HG03175 (cell line): ENCODE results near the gene GAK.

Source experiments
- ATAC-seq: cut with Tn5 transposase; IDR thresholded peaks from one replicate; pipeline ENCODE4 v1.9.1; 2021; ENCODE audit warnings: mild to moderate bottlenecking, moderate library complexity; ENCODE audit not compliant: unreplicated experiment

GAK gene

DNA sequence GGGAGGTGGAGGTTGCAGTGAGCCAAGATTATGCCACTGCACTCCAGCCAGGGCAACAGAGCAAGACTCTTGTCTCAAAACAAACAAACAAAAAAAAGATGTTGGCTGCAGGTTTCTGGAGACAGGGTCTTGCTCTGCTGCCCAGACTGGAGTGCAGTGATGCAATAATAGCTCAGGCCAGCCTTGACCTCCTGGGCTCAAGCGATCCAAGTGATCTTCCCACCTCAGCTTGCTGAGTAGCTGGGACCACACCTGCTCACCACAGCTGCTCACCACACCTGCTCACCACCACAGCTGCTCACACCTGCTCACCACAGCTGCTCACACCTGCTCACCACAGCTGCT lies 76.3 kb downstream of the GAK start:
- no peak for ATAC-seq

GRCh38 chr4:854356-854755 lies 77.8 kb downstream of the GAK start:
- ATAC-seq, result no peak

DNA sequence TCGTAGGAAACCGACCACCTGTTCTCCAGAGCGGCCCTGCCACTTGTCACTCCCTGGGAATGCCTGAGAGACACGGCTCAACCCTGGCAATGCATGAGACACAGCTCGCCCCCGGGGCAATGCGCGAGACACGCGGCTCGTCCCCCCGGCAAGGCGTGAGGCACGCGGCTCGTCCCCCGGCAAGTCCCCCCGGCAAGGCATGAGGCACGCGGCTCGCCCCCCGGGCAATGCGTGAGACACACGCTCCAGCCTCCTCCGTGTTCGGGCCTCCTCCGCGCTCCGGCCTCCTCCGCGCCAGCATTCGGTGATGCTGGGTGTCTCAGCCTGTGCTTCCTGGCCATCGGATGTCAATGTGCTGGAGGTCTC lies 78.7 kb downstream of the GAK start:
- ATAC-seq, result no peak

DNA sequence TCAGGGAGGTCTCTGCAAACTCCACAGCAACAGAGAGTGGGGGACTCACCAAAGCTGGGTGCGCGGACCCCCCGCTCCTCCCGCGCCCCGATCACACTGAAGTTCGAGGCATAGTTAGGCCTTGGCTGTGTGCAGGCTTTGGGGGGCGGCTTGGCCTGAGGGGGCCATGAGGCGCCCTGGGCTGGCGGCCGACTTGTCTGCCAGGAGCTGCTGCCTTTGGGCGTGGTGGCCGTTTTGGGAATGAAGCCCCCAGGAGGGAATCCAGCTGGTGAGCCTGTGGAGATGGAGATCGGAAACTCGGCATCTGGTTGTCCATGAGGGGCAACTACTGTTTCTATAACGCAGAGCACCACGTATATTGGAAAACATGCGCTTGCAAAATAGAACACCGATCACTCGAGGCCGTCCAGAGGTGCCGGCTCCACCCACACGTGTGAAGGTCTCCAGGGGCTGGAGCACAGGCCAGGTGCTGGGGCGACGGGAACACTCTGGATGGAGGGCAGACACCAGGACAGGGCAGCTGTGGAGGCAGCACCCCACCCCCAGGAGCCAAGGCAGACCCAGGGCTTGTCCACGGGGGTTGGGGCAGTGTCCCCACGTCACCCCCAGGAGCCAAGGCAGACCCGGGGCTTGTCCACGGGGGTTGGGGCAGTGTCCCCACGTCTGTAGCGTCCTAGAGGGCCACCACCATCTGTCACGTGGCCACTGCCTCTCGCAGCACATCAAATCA lies 80.2 kb downstream of the GAK start:
- ATAC-seq, result no peak

DNA sequence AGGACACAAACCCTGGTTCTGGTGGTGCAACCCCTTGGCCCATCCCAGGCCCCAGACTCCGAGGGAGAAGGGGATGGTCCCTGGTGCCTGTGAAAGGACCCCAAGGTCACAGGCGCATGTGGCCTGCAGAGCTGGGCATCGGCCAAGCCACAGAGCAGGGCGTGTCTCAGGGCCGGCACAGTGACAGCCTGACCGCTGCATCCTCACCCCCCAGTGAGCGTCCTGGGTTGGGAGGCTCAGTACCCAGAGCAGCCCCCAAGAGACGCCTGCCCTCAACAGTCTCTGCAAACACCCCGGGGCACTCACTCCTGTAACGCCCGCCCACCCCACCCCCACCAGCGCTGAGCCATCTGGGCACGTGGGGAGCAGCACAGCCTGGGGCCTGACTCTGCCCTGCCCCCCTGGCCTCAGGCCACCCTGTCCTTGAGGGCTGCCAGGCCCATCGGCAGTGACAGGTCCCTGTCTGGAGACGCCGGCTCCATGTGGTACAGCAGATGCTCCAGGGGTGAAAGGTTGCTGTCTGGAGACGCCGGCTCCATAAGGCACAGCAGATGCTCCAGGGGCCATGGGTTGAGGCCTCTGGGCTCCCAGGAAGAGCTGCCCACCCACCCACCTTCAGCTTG lies 81.7 kb downstream of the GAK start:
- ATAC-seq, result no peak

DNA sequence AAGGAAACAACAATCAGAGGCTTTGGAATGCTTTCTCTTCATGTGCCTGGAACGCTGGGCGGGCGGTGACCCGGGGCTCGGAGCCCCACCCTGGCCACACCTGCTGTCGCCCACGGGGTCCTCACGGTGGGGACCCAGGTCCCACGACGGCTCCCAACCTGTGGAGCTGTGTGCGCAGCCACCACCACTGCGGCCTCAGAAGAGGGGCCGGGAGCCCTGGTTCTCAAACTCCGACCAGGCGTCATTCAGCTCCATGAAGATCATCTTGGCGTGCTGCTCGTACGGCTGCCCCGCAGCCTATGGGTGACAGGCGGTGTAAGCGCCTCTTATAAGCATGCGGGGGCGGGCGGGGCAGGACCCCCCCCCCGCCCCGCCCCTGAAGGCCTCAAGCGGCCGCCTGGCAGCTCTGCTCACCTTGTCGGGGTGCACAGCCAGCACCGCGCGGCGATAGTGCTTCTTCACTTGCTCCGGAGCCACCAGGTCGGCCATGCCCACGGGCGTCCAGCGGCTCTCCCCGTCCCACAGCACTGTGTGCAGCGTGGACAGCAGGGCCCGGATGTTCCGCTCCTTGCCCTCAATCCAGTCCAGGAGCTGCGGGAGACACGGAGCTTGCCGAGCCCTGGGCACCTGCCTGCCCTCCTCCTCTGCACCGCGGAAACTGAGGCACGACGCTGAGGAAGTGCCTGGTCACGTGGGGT lies 82.5 kb downstream of the GAK start:
- no peak for ATAC-seq

- ATAC-seq, result no peak
These were observed 83.2 kb downstream of the GAK start for GRCh38 chr4:848803-849477.

- no peak for ATAC-seq
These were observed 83.8 kb downstream of the GAK start for GRCh38 chr4:848307-848691.

GRCh38 chr4:845836-846251 lies 86.3 kb downstream of the GAK start:
- no peak for ATAC-seq

GRCh38 chr4:845233-845835 lies 86.8 kb downstream of the GAK start:
- ATAC-seq, result no peak

DNA sequence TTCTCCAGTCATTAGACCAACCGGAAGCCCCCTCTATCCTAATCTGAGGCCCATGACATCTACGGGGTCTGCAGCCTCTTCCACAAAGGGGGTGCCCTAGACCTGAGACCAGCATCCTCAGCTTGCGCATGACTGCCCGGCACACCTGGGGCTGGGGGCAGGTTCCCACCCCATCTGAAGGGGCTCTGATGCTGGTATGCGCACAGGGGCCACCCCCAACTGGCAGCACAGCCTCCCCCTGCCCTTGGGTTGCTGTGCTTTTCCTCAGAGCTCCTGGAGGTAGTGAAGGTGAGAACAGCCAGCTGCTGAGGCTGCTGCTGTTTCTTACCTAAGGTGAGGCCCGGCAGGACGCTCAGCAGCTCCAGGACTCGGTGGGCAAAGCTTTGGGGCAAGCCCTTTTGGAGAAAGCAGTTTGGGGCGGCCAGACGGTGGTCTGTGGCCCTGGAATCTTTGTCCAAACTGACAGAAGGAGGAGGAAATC lies 87.3 kb downstream of the GAK start:
- no peak for ATAC-seq

DNA sequence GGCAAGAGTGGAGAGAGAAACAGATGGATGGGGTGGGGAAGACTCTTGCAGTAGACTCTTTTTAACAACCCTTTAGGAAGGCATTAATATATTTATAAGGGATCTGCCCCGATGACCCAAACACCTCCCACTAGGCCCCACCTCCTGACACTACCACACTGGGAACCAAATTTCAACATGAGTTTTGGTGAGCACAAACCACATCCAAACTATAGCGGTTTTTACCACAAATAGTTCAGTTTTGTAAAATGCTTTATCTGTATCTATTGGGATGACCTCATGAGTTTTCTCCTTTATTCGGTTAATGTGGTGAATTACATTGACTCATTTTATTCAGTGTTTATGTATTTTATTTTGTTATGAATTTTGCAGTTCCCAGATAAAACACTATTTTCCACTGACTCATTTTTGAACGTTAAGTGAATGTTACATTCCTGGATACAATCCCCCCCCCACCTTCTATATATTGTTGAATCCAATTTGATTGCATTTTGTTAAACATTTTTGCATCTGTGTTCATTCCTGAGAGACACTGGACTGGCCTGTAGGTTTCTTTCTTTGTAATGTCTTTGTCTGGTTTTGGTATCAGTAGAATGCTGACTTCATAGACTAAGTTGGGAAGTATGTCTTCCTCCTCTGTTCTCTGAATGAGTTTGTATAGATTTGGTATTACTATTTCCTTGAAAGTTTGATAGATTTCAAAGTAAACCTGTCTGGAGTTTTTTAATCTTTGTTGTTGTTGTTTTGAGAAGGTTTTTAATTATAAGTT lies 92.3 kb downstream of the GAK start:
- no peak for ATAC-seq

GRCh38 chr4:837772-838171 lies 94.3 kb downstream of the GAK start:
- ATAC-seq, result no peak

DNA sequence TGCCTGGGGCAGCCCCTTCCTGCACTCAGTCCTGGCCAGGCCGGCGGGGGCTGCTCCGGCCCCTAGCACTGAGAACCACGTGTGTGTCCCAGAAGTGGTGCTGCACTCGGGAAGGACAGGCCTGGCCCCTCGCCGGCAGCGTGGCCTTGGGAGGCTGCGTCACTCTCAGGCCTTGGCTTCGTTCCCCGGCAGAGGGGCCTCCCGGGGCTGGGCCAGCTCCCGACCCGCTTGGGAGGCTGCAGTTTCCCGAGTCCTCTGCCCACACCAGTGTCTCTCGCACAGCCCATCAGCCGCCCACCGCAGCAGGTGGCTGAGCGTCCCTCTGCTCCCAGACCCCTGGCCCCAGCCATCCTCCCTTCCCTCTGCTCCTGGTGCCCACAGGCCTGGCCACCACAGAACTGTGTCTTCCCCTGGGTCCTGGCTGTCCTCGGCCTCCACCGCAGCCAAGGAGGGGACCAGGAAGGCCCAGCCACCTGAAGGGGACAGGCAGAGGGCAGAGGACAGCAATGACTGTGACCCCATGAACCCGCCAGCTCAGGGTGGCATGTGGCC lies 95.3 kb downstream of the GAK start:
- ATAC-seq, result no peak

GRCh38 chr4:836003-836511 lies 96.1 kb downstream of the GAK start:
- ATAC-seq, result no peak

- no peak for ATAC-seq
These were observed 96.7 kb downstream of the GAK start for GRCh38 chr4:835148-836002.

- no peak for ATAC-seq
These were observed 97.6 kb downstream of the GAK start for GRCh38 chr4:834368-835147.

DNA sequence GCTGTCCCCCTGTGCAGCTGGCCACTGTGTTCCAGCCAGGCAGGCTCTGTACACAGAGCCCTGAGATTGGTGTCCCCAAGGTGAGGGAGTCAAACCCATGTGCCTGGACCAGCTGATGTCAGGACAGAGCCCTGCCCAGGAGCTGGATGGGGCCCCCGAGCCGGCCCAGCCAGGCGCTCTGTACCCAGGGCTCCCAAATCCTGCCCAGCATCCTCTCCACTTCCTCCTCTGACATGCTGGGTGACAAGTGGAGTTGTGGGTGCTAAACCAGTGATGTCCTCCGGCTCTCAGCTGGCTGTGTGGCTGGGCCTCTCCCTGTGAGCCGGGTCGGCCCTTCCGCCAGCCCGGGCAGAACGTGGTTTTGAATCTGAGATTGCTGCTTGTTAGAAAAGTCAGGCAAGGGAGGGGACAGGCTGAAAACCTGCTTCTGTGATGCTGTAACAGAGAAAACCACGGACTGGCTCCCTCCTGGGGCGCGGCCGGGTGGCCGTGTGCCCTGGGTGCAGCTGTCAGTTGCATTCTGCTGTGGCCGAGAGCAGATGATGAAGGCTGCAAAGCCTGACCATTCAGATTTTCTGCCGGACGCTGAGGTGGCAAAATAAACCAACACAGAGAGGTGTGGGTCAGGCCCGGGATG lies 98.3 kb downstream of the GAK start:
- no peak for ATAC-seq
